Stomach (tissue), 4 donors: ENCODE data around the gene CREBBP.

ENCODE experiments used
- EP300 ChIP-seq: sonication (generic); formaldehyde crosslinking; IDR thresholded peaks from one replicate; pipeline ENCODE4 v1.6.1; 2017; ENCODE audit warnings: antibody characterized with exemption
- POLR2A ChIP-seq, 4 donors: fragments of 450-650 bp; IDR thresholded peaks; one replicate each; pipeline ENCODE4 v1.6.1; 2016; ENCODE audit warnings: antibody characterized with exemption in 4 of 4, control low read depth in 2 of 4, mild to moderate bottlenecking in 1 of 4, moderate library complexity in 1 of 4
- POLR2AphosphoS5 ChIP-seq, 3 donors: sonication (generic); formaldehyde crosslinking; IDR thresholded peaks; one replicate each; pipeline ENCODE4 v1.6.1; 2016; ENCODE audit warnings: antibody characterized with exemption in 3 of 3
- TF ChIP-seq, protein P1 (sequence below), 7 experiments: fragments of 450-650 bp in 4 of 7; fragments of 200-600 bp in 3 of 7; sonication (generic) in 3 of 7; IDR thresholded peaks; one replicate each; pipeline ENCODE4 v1.5.1; 2016 to 2019; ENCODE audit warnings: antibody characterized with exemption in 7 of 7, control low read depth in 2 of 7, mild to moderate bottlenecking in 1 of 7

DNA sequence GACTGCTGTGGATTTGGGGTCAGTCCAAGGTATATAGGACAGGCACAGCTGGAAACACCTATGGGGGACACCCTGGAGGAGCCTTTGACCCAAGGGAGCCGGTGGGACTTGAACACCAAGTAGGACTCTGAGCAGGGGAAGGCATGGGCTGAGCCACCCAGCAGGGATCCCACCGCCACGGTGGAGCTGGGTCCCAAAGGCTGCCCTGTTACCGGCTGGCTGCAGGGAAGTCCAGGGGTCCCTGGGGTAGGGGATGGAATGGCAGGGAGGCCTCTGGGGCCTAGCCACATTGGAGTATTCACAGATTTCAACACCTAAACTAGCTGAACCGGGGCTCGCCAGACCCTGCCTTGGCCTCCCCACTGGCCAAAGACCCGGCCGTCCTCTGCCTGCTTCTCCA is 39.7 kb upstream of the CREBBP start:
- TF ChIP-seq, protein P1, sequence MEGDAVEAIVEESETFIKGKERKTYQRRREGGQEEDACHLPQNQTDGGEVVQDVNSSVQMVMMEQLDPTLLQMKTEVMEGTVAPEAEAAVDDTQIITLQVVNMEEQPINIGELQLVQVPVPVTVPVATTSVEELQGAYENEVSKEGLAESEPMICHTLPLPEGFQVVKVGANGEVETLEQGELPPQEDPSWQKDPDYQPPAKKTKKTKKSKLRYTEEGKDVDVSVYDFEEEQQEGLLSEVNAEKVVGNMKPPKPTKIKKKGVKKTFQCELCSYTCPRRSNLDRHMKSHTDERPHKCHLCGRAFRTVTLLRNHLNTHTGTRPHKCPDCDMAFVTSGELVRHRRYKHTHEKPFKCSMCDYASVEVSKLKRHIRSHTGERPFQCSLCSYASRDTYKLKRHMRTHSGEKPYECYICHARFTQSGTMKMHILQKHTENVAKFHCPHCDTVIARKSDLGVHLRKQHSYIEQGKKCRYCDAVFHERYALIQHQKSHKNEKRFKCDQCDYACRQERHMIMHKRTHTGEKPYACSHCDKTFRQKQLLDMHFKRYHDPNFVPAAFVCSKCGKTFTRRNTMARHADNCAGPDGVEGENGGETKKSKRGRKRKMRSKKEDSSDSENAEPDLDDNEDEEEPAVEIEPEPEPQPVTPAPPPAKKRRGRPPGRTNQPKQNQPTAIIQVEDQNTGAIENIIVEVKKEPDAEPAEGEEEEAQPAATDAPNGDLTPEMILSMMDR (IDR thresholded peaks at IDR 0.05): no peak
- TF ChIP-seq EP300 (no peak), POLR2AphosphoS5 (IDR thresholded peaks at IDR 0.05) (no peak), POLR2A (IDR thresholded peaks at IDR 0.05) (no peak)
